Measurements from ENCODE around the gene ZNF333. TPM values are rescaled to one million over a fixed set of nuclear protein-coding genes. Genes with fewer than 3 reads are reported as not detected.

Gene ZNF333
- total and polyA plus RNA-seq, 2 donors from 2014 or later: 4.1 to 20.8 TPM

DNA sequence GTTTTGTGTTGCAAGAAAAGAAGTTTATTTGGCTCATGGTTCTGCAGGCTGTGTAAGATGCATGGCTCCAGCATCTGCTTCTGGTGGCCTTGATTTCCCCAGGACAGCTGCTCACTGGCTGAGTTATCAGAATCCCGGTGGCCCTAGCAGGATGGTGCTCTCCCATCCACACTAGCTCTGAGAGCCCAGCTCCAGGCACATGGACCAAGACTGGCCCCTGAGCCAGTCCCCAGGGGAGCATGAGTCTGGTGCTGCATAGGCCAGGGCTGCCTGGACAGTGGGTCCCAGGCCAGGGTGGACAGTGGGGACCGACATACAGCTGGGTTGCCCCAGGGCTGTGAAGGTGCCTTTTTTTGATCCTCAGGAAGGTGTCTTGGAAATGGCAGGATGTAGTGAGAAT is 78.2 kb downstream of the ZNF333 start:
- H3K9ac ChIP-seq (ENCODE audit: low read length in 3 of 3): no peak overlapping the region
- TF ChIP-seq, protein P1, sequence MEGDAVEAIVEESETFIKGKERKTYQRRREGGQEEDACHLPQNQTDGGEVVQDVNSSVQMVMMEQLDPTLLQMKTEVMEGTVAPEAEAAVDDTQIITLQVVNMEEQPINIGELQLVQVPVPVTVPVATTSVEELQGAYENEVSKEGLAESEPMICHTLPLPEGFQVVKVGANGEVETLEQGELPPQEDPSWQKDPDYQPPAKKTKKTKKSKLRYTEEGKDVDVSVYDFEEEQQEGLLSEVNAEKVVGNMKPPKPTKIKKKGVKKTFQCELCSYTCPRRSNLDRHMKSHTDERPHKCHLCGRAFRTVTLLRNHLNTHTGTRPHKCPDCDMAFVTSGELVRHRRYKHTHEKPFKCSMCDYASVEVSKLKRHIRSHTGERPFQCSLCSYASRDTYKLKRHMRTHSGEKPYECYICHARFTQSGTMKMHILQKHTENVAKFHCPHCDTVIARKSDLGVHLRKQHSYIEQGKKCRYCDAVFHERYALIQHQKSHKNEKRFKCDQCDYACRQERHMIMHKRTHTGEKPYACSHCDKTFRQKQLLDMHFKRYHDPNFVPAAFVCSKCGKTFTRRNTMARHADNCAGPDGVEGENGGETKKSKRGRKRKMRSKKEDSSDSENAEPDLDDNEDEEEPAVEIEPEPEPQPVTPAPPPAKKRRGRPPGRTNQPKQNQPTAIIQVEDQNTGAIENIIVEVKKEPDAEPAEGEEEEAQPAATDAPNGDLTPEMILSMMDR (IDR thresholded peaks at IDR 0.05; ENCODE audit: borderline replicate concordance, extremely low read depth, insufficient read depth): no peak
- no peak overlapping the region for H3K4me3 ChIP-seq (ENCODE audit: low read length in 3 of 3)
- H3K9me3 ChIP-seq (ENCODE audit: control insufficient read depth in 2 of 3, insufficient read depth in 1 of 3, low read length in 3 of 3): no peaks in the 10 kb centered on the region
- no peaks in the 10 kb centered on the region for H3K4me1 ChIP-seq (ENCODE audit: control insufficient read depth in 2 of 3, insufficient read depth in 2 of 3, low read depth in 1 of 3, low read length in 3 of 3)
- H3K27me3 ChIP-seq (ENCODE audit: control insufficient read depth, insufficient read depth, low read length): no peaks in the 10 kb centered on the region
- no peak for FAIRE-seq
- intact Hi-C loops (cut with DNase I): no loop called here
- H3K27ac ChIP-seq (ENCODE audit: low read depth in 2 of 2, low read length in 2 of 2): no peak overlapping the region
- H3K36me3 ChIP-seq (ENCODE audit: control insufficient read depth in 2 of 3, insufficient read depth in 3 of 3, low read length in 3 of 3): no peaks in the 10 kb centered on the region
- DNase-seq: peak in 1 of 5 donors; percentile 55

DNA sequence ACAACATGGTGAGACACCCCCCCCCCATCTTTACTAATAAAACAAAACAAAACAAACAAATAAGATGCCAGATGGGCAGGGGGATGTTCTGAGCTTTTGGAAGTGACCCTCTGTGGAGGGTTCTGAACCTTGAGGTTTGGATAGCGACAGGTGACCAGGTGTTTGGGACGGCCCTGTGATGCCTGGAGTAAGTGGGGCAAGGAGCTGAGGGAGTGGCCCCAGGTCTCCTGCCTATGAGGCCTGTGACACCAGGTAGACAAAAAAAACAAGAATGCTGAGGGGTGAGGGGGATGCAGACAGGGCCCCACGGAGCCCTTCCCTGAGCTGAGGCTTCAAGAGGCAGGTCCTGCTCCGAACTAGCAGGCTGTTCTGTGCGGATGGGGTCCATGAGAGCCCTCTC is 79.4 kb downstream of the ZNF333 start:
- Histone ChIP-seq H3K27me3 (ENCODE audit: control insufficient read depth, insufficient read depth, low read length) (no peaks in the 10 kb centered on the region), H3K4me3 (ENCODE audit: low read length in 3 of 3) (no peak overlapping the region), H3K9ac (ENCODE audit: low read length in 3 of 3) (no peak overlapping the region), H3K36me3 (ENCODE audit: control insufficient read depth in 2 of 3, insufficient read depth in 3 of 3, low read length in 3 of 3) (no peaks in the 10 kb centered on the region), H3K27ac (ENCODE audit: low read depth in 2 of 2, low read length in 2 of 2) (no peak overlapping the region), H3K4me1 (ENCODE audit: control insufficient read depth in 2 of 3, insufficient read depth in 2 of 3, low read depth in 1 of 3, low read length in 3 of 3) (no peaks in the 10 kb centered on the region), H3K9me3 (ENCODE audit: control insufficient read depth in 2 of 3, insufficient read depth in 1 of 3, low read length in 3 of 3) (no peaks in the 10 kb centered on the region)
- TF ChIP-seq, protein P1 (IDR thresholded peaks at IDR 0.05; ENCODE audit: borderline replicate concordance, extremely low read depth, insufficient read depth): no peak
- intact Hi-C loops (cut with DNase I): no loop called here
- peak in 1 of 5 donors; percentile 31 for DNase-seq
- no peak for FAIRE-seq

DNA sequence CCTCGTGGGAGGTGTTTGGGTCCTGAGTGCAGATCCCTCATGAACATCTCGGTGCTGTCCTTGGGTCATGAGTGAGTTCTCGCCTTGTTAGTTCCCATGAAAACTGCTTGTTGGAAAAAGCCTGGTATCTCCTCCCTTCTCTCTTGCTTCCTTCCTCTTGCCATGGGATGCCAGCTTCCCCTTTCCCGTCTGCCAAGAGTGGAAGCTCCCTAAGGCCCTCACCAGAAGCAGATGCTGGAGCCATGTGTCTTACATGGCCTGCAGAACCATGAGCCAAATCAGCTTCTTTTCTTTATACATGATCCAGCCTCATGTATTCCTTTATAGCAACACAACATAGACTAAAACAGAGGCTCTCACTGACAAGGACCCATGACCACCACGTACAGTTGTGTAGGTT is 80.3 kb downstream of the ZNF333 start:
- Histone ChIP-seq H3K36me3 (ENCODE audit: control insufficient read depth in 2 of 3, insufficient read depth in 3 of 3, low read length in 3 of 3) (no peaks in the 10 kb centered on the region), H3K4me3 (ENCODE audit: low read length in 3 of 3) (no peak overlapping the region), H3K27ac (ENCODE audit: low read depth in 2 of 2, low read length in 2 of 2) (no peak overlapping the region), H3K4me1 (ENCODE audit: control insufficient read depth in 2 of 3, insufficient read depth in 2 of 3, low read depth in 1 of 3, low read length in 3 of 3) (no peaks in the 10 kb centered on the region), H3K9me3 (ENCODE audit: control insufficient read depth in 2 of 3, insufficient read depth in 1 of 3, low read length in 3 of 3) (no peaks in the 10 kb centered on the region), H3K9ac (ENCODE audit: low read length in 3 of 3) (no peak overlapping the region), H3K27me3 (ENCODE audit: control insufficient read depth, insufficient read depth, low read length) (no peaks in the 10 kb centered on the region)
- no peak for DNase-seq
- intact Hi-C loops (cut with DNase I): no loop called here
- no peak for FAIRE-seq
- TF ChIP-seq, protein P1 (IDR thresholded peaks at IDR 0.05; ENCODE audit: borderline replicate concordance, extremely low read depth, insufficient read depth): no peak
